Esophagus (tissue), 2 donors: ENCODE results near the gene LUZP1. TPM values are rescaled to one million over a fixed set of nuclear protein-coding genes. Genes with fewer than 3 reads are reported as not detected.

Source experiments
- H3K27ac ChIP-seq, 2 donors: one replicate each; pipeline ENCODE4 v1.5.1; 2013; ENCODE audit warnings: low read depth in 2 of 2, mild to moderate bottlenecking in 2 of 2, inconsistent platforms in 1 of 2, low read length in 1 of 2, moderate library complexity in 1 of 2
- H3K27me3 ChIP-seq, 2 donors: one replicate each; pipeline ENCODE4 v1.6.1; 2013; ENCODE audit warnings: low read length in 2 of 2, control low read depth in 1 of 2, mild to moderate bottlenecking in 1 of 2; ENCODE audit not compliant: insufficient read depth in 2 of 2, control insufficient read depth in 1 of 2
- H3K36me3 ChIP-seq, 2 donors: one replicate each; pipeline ENCODE4 v1.6.1; 2013; ENCODE audit warnings: low read length in 1 of 2; ENCODE audit not compliant: control insufficient read depth in 2 of 2, insufficient read depth in 2 of 2
- H3K4me1 ChIP-seq, 2 donors: one replicate each; pipeline ENCODE4 v1.6.1; 2013; ENCODE audit warnings: low read length in 1 of 2; ENCODE audit not compliant: control insufficient read depth in 2 of 2, insufficient read depth in 2 of 2
- H3K4me3 ChIP-seq, 2 donors: one replicate each; pipeline ENCODE4 v1.5.1; 2013; ENCODE audit warnings: low read length in 2 of 2, mild to moderate bottlenecking in 2 of 2, low read depth in 1 of 2, moderate library complexity in 1 of 2
- H3K9me3 ChIP-seq, 2 donors: one replicate each; pipeline ENCODE4 v1.6.1; 2013; ENCODE audit warnings: mild to moderate bottlenecking in 2 of 2, low read depth in 1 of 2, low read length in 1 of 2, moderate library complexity in 1 of 2; ENCODE audit not compliant: control insufficient read depth in 2 of 2, insufficient read depth in 1 of 2
- WGBS, 2 donors: extraction: QIAGEN DNeasy Blood & Tissue Kit; methylation state at CpG; one replicate each; pipeline ENCODE4 v1.1.7; 2013; 5-methylcytosine and 5-hydroxymethylcytosine counted together
- polyA plus RNA-seq, 2 donors: library from polyadenylated mRNA; stranded (reverse); fragments of 200-250 nt; gene quantifications; one replicate each; pipeline ENCODE4 v1.2.3, GENCODE V29; 2013
- donor health status: healthy with polysubstance abuse.
- donor health status: Bipolar disorder and iron deficiency.

The LUZP1 gene
- polyA plus RNA-seq, 2 donors: 3.6 to 4.4 TPM

- H3K27ac ChIP-seq: no peak overlapping the region
- WGBS, 2 donors: 71 to 72% methylated on average over 6 of the region's 6 CpGs
Measured at GRCh38 chr1:23111600-23112535, 56.8 kb downstream of the LUZP1 start.

GRCh38 chr1:23110391-23110790 is 58.3 kb downstream of the LUZP1 start:
- Histone ChIP-seq H3K27ac (no peak overlapping the region), H3K27me3 (no peaks in the 10 kb centered on the region), H3K36me3 (peaks cover 2 to 3% of the 10 kb centered on the region in 2 donors), H3K9me3 (no peaks in the 10 kb centered on the region), H3K4me3 (no peak overlapping the region), H3K4me1 (no peaks in the 10 kb centered on the region)
- 95% methylated on average over 5 of the region's 5 CpGs for WGBS, 2 donors

More at GRCh38 chr1:23111600-23112535, 56.8 kb downstream of the LUZP1 start:
- Histone ChIP-seq H3K4me3 (no peak overlapping the region), H3K9me3 (no peaks in the 10 kb centered on the region), H3K4me1 (no peaks in the 10 kb centered on the region), H3K27me3 (no peaks in the 10 kb centered on the region), H3K36me3 (peaks cover 0 to 3% of the 10 kb centered on the region in 2 donors)

- Histone ChIP-seq H3K9me3 (no peaks in the 10 kb centered on the region), H3K4me3 (no peak overlapping the region), H3K27me3 (no peaks in the 10 kb centered on the region), H3K27ac (no peak overlapping the region), H3K4me1 (no peaks in the 10 kb centered on the region), H3K36me3 (peaks cover 2 to 3% of the 10 kb centered on the region in 2 donors)
- WGBS, 2 donors: 80 to 96% methylated on average over 4 of the region's 4 CpGs
Measured at GRCh38 chr1:23108918-23109533, 59.6 kb downstream of the LUZP1 start.

- Histone ChIP-seq H3K4me3 (no peak overlapping the region), H3K36me3 (peaks cover 0 to 2% of the 10 kb centered on the region in 2 donors), H3K9me3 (no peaks in the 10 kb centered on the region), H3K27ac (peak overlapping the region; percentile 41 to 82), H3K4me1 (peaks cover 0 to 6% of the 10 kb centered on the region in 2 donors), H3K27me3 (no peaks in the 10 kb centered on the region)
- 40 to 47% methylated on average over 10 of the region's 10 CpGs for WGBS, 2 donors
Measured at GRCh38 chr1:23103001-23103889, 65.4 kb downstream of the LUZP1 start.

GRCh38 chr1:23102289-23102688 is 66.4 kb downstream of the LUZP1 start:
- Histone ChIP-seq H3K27me3 (no peaks in the 10 kb centered on the region), H3K4me3 (no peak overlapping the region), H3K9me3 (no peaks in the 10 kb centered on the region), H3K4me1 (peaks cover 0 to 6% of the 10 kb centered on the region in 2 donors), H3K27ac (peak overlapping the region in 1 of 2 donors; percentile 40), H3K36me3 (peaks cover 0 to 2% of the 10 kb centered on the region in 2 donors)
- WGBS, 2 donors: 9 to 15% methylated on average over 1 of the region's 1 CpG

- Histone ChIP-seq H3K4me3 (no peak overlapping the region), H3K27me3 (no peaks in the 10 kb centered on the region), H3K36me3 (peaks cover 0 to 2% of the 10 kb centered on the region in 2 donors), H3K9me3 (no peaks in the 10 kb centered on the region), H3K4me1 (peaks cover 0 to 6% of the 10 kb centered on the region in 2 donors), H3K27ac (peak overlapping the region in 1 of 2 donors; percentile 40)
- WGBS, 2 donors: 59 to 62% methylated on average over 2 of the region's 2 CpGs
Measured at GRCh38 chr1:23101887-23102286, 66.8 kb downstream of the LUZP1 start.

GRCh38 chr1:23101101-23101827 is 67.4 kb downstream of the LUZP1 start:
- no peak overlapping the region for H3K27ac ChIP-seq
- H3K4me1 ChIP-seq: peaks cover 0 to 6% of the 10 kb centered on the region in 2 donors
- no peaks in the 10 kb centered on the region for H3K9me3 ChIP-seq
- H3K36me3 ChIP-seq: no peaks in the 10 kb centered on the region
- WGBS, 2 donors: 83 to 90% methylated on average over 3 of the region's 3 CpGs
- H3K4me3 ChIP-seq: no peak overlapping the region
- H3K27me3 ChIP-seq: no peaks in the 10 kb centered on the region

GRCh38 chr1:23100074-23100748 is 68.4 kb downstream of the LUZP1 start:
- Histone ChIP-seq H3K36me3 (no peaks in the 10 kb centered on the region), H3K27me3 (no peaks in the 10 kb centered on the region), H3K4me1 (peaks cover 0 to 6% of the 10 kb centered on the region in 2 donors), H3K4me3 (no peak overlapping the region), H3K9me3 (no peaks in the 10 kb centered on the region), H3K27ac (peak overlapping the region in 1 of 2 donors; percentile 1)
- 43 to 58% methylated on average over 3 of the region's 3 CpGs for WGBS, 2 donors
